Measurements from ENCODE around the gene SMARCC2. TPM values are rescaled to one million over a fixed set of nuclear protein-coding genes. Genes with fewer than 3 reads are reported as not detected.

SMARCC2 gene
- total and polyA plus RNA-seq, 4 donors: 66.2 to 143 (median 123) TPM

- WGBS (ENCODE audit: insufficient coverage): under 1% methylated on average over 48 of the region's 49 CpGs
- peak in 5 of 6 donors; percentile 95 to 100 (median 98) for DNase-seq (ENCODE audit: low read depth in 4 of 6, low spot score in 6 of 6)
- peak within 1 kb of the TSS; percentile 91 for H3K4me3 ChIP-seq (ENCODE audit: low read depth, low read length)
Measured at GRCh38 chr12:56127888-56128669, 61.2 kb downstream of the SMARCC2 start, which contains the start of gene ESYT1. ESYT1 (plus strand) TSS chr12:56128267; CDS start chr12:56128320, 53 bp downstream.

GRCh38 chr12:56127485-56127887 is 61.8 kb downstream of the SMARCC2 start:
- no peaks in the 10 kb centered on the region for H3K9me3 ChIP-seq (ENCODE audit: control insufficient read depth, insufficient read depth, low read length)
- H3K4me1 ChIP-seq (ENCODE audit: control insufficient read depth, insufficient read depth, low read length): peaks cover 30% of the 10 kb centered on the region
- DNase-seq (ENCODE audit: low read depth in 4 of 6, low spot score in 6 of 6): no peak

More at GRCh38 chr12:56127888-56128669, 61.2 kb downstream of the SMARCC2 start, which contains the start of gene ESYT1:
- H3K9me3 ChIP-seq (ENCODE audit: control insufficient read depth, insufficient read depth, low read length): no peaks in the 10 kb centered on the region
- H3K36me3 ChIP-seq (ENCODE audit: control insufficient read depth, insufficient read depth, low read length): peaks cover 35% of the 10 kb centered on the region
- peaks cover 30% of the 10 kb centered on the region for H3K4me1 ChIP-seq (ENCODE audit: control insufficient read depth, insufficient read depth, low read length)
- H3K27me3 ChIP-seq (ENCODE audit: control insufficient read depth, insufficient read depth, low read length): no peaks in the 10 kb centered on the region
- peak within 1 kb of the TSS; percentile 92 for H3K27ac ChIP-seq (ENCODE audit: low read depth, low read length)

GRCh38 chr12:56126732-56127239 is 62.5 kb downstream of the SMARCC2 start:
- H3K36me3 ChIP-seq (ENCODE audit: control insufficient read depth, insufficient read depth, low read length): peaks cover 27% of the 10 kb centered on the region
- no peaks in the 10 kb centered on the region for H3K9me3 ChIP-seq (ENCODE audit: control insufficient read depth, insufficient read depth, low read length)
- WGBS (ENCODE audit: insufficient coverage): 83% methylated on average over 3 of the region's 3 CpGs
- H3K27ac ChIP-seq (ENCODE audit: low read depth, low read length): peak overlapping the region; percentile 86
- H3K4me3 ChIP-seq (ENCODE audit: low read depth, low read length): no peak overlapping the region
- H3K27me3 ChIP-seq (ENCODE audit: control insufficient read depth, insufficient read depth, low read length): no peaks in the 10 kb centered on the region
- H3K4me1 ChIP-seq (ENCODE audit: control insufficient read depth, insufficient read depth, low read length): peaks cover 30% of the 10 kb centered on the region
- no peak for DNase-seq (ENCODE audit: low read depth in 4 of 6, low spot score in 6 of 6)

More at GRCh38 chr12:56127485-56127887, 61.8 kb downstream of the SMARCC2 start:
- WGBS (ENCODE audit: insufficient coverage): 0% methylated on average over 2 of the region's 8 CpGs
- Histone ChIP-seq H3K36me3 (ENCODE audit: control insufficient read depth, insufficient read depth, low read length) (peaks cover 29% of the 10 kb centered on the region), H3K4me3 (ENCODE audit: low read depth, low read length) (peak overlapping the region; percentile 91), H3K27ac (ENCODE audit: low read depth, low read length) (peak overlapping the region; percentile 86), H3K27me3 (ENCODE audit: control insufficient read depth, insufficient read depth, low read length) (no peaks in the 10 kb centered on the region)

- Histone ChIP-seq H3K9me3 (ENCODE audit: control insufficient read depth, insufficient read depth, low read length) (no peaks in the 10 kb centered on the region), H3K36me3 (ENCODE audit: control insufficient read depth, insufficient read depth, low read length) (peaks cover 28% of the 10 kb centered on the region), H3K4me1 (ENCODE audit: control insufficient read depth, insufficient read depth, low read length) (peaks cover 19% of the 10 kb centered on the region), H3K4me3 (ENCODE audit: low read depth, low read length) (no peak overlapping the region), H3K27me3 (ENCODE audit: control insufficient read depth, insufficient read depth, low read length) (no peaks in the 10 kb centered on the region), H3K27ac (ENCODE audit: low read depth, low read length) (no peak overlapping the region)
- WGBS (ENCODE audit: insufficient coverage): 94% methylated on average over 4 of the region's 4 CpGs
- DNase-seq (ENCODE audit: low read depth in 4 of 6, low spot score in 6 of 6): no peak
Measured at GRCh38 chr12:56124133-56124532, 65.2 kb downstream of the SMARCC2 start.

- WGBS (ENCODE audit: insufficient coverage): no CpG with 5 or more reads among the region's 2 CpGs
- Histone ChIP-seq H3K4me3 (ENCODE audit: low read depth, low read length) (no peak overlapping the region), H3K36me3 (ENCODE audit: control insufficient read depth, insufficient read depth, low read length) (peaks cover 28% of the 10 kb centered on the region), H3K9me3 (ENCODE audit: control insufficient read depth, insufficient read depth, low read length) (no peaks in the 10 kb centered on the region), H3K4me1 (ENCODE audit: control insufficient read depth, insufficient read depth, low read length) (peaks cover 17% of the 10 kb centered on the region), H3K27me3 (ENCODE audit: control insufficient read depth, insufficient read depth, low read length) (no peaks in the 10 kb centered on the region), H3K27ac (ENCODE audit: low read depth, low read length) (no peak overlapping the region)
- DNase-seq (ENCODE audit: low read depth in 4 of 6, low spot score in 6 of 6): no peak
Measured at GRCh38 chr12:56122637-56123036, 66.6 kb downstream of the SMARCC2 start.

GRCh38 chr12:56121204-56121870 is 67.9 kb downstream of the SMARCC2 start:
- WGBS (ENCODE audit: insufficient coverage): 88% methylated on average over 11 of the region's 11 CpGs

GRCh38 chr12:56120158-56120846 is 69.0 kb downstream of the SMARCC2 start:
- Histone ChIP-seq H3K4me3 (ENCODE audit: low read depth, low read length) (no peak overlapping the region), H3K27ac (ENCODE audit: low read depth, low read length) (no peak overlapping the region), H3K9me3 (ENCODE audit: control insufficient read depth, insufficient read depth, low read length) (no peaks in the 10 kb centered on the region), H3K4me1 (ENCODE audit: control insufficient read depth, insufficient read depth, low read length) (peaks cover 19% of the 10 kb centered on the region), H3K36me3 (ENCODE audit: control insufficient read depth, insufficient read depth, low read length) (peaks cover 27% of the 10 kb centered on the region), H3K27me3 (ENCODE audit: control insufficient read depth, insufficient read depth, low read length) (no peaks in the 10 kb centered on the region)
- WGBS (ENCODE audit: insufficient coverage): 97% methylated on average over 14 of the region's 17 CpGs
- DNase-seq (ENCODE audit: low read depth in 4 of 6, low spot score in 6 of 6): no peak

More at GRCh38 chr12:56121204-56121870, 67.9 kb downstream of the SMARCC2 start:
- H3K9me3 ChIP-seq (ENCODE audit: control insufficient read depth, insufficient read depth, low read length): no peaks in the 10 kb centered on the region
- H3K4me3 ChIP-seq (ENCODE audit: low read depth, low read length): no peak overlapping the region
- H3K36me3 ChIP-seq (ENCODE audit: control insufficient read depth, insufficient read depth, low read length): peaks cover 28% of the 10 kb centered on the region
- H3K27ac ChIP-seq (ENCODE audit: low read depth, low read length): no peak overlapping the region
- no peaks in the 10 kb centered on the region for H3K27me3 ChIP-seq (ENCODE audit: control insufficient read depth, insufficient read depth, low read length)
- no peak for DNase-seq (ENCODE audit: low read depth in 4 of 6, low spot score in 6 of 6)
- peaks cover 16% of the 10 kb centered on the region for H3K4me1 ChIP-seq (ENCODE audit: control insufficient read depth, insufficient read depth, low read length)

- peaks cover 20% of the 10 kb centered on the region for H3K4me1 ChIP-seq (ENCODE audit: control insufficient read depth, insufficient read depth, low read length)
- no peaks in the 10 kb centered on the region for H3K27me3 ChIP-seq (ENCODE audit: control insufficient read depth, insufficient read depth, low read length)
- no peaks in the 10 kb centered on the region for H3K9me3 ChIP-seq (ENCODE audit: control insufficient read depth, insufficient read depth, low read length)
- WGBS (ENCODE audit: insufficient coverage): 0% methylated on average over 2 of the region's 2 CpGs
- DNase-seq (ENCODE audit: low read depth in 4 of 6, low spot score in 6 of 6): peak in 2 of 6 donors; percentile 84 to 88
- H3K4me3 ChIP-seq (ENCODE audit: low read depth, low read length): peak overlapping the region; percentile 100
- H3K27ac ChIP-seq (ENCODE audit: low read depth, low read length): peak overlapping the region; percentile 94
- peaks cover 24% of the 10 kb centered on the region for H3K36me3 ChIP-seq (ENCODE audit: control insufficient read depth, insufficient read depth, low read length)
Measured at GRCh38 chr12:56119361-56119796, 69.9 kb downstream of the SMARCC2 start.

GRCh38 chr12:56118688-56119357 is 70.5 kb downstream of the SMARCC2 start:
- under 1% methylated on average over 7 of the region's 13 CpGs for WGBS (ENCODE audit: insufficient coverage)
- DNase-seq (ENCODE audit: low read depth in 4 of 6, low spot score in 6 of 6): no peak
- H3K27me3 ChIP-seq (ENCODE audit: control insufficient read depth, insufficient read depth, low read length): no peaks in the 10 kb centered on the region
- H3K27ac ChIP-seq (ENCODE audit: low read depth, low read length): peak overlapping the region; percentile 94
- H3K4me1 ChIP-seq (ENCODE audit: control insufficient read depth, insufficient read depth, low read length): peaks cover 20% of the 10 kb centered on the region
- peaks cover 24% of the 10 kb centered on the region for H3K36me3 ChIP-seq (ENCODE audit: control insufficient read depth, insufficient read depth, low read length)
- H3K4me3 ChIP-seq (ENCODE audit: low read depth, low read length): peak overlapping the region; percentile 100
- no peaks in the 10 kb centered on the region for H3K9me3 ChIP-seq (ENCODE audit: control insufficient read depth, insufficient read depth, low read length)
